HG03095 (cell line): ENCODE data around the gene MLST8.
"Not testable (repeated sequence)": the region's sequence is repeated elsewhere in the genome, so short reads cannot be mapped to it uniquely, and the experiment has no call there.

Source experiments
- ATAC-seq: cut with Tn5 transposase; IDR thresholded peaks from one replicate; pipeline ENCODE4 v1.9.1; 2021; ENCODE audit warnings: moderate library complexity; ENCODE audit not compliant: unreplicated experiment

MLST8 gene

DNA sequence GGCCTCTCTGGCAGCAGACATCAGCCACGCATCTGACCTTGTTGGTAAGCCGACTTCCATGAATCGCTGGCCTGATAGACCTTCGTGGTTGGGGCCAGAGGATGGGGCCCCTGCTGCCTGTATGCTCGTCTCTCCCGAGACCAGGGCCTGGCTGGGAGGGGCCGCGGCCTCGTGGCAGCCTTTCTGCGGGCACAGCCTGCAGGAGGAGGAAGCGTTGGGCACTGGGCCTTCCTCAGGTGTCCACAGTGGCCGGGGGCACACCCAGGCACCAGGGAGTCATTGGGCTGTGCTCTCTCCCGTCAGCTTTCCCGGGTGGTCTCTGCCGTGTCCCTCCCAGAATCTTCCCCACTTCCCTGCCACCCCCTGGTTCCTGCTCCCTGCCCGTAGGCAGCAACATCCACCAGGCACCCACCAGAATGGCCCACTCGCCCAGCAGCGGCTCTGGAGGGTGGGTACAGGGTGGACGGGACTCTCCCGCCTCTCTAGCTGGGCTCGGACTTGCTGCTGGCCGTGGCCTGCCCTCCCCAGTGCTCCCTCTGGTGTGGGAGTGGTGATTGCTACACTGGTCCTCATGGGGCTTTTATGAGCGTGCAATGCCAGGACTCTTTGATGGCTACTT lies 24.5 kb downstream of the MLST8 start:
- ATAC-seq, result no peak

DNA sequence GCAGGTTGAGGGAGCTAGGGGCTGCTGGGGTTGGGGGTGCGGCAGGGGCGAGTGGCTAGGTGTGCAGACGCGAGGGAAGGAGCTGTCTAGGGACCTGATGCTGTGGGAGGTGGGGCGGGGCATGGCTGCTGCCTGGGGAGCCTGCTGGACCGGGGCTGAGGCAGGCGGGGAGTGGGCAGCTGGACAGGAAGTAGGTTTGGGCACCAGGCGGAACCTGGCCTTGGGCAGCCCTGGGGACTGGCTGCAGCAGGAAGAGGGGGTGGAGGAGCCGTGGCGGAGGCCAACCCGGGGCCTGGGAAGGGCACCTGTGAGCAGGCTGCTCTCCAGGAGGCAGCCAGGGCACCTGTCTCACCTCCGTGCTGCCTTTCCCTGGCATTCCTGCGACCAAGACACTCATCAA lies 25.1 kb downstream of the MLST8 start:
- ATAC-seq, result no peak

DNA sequence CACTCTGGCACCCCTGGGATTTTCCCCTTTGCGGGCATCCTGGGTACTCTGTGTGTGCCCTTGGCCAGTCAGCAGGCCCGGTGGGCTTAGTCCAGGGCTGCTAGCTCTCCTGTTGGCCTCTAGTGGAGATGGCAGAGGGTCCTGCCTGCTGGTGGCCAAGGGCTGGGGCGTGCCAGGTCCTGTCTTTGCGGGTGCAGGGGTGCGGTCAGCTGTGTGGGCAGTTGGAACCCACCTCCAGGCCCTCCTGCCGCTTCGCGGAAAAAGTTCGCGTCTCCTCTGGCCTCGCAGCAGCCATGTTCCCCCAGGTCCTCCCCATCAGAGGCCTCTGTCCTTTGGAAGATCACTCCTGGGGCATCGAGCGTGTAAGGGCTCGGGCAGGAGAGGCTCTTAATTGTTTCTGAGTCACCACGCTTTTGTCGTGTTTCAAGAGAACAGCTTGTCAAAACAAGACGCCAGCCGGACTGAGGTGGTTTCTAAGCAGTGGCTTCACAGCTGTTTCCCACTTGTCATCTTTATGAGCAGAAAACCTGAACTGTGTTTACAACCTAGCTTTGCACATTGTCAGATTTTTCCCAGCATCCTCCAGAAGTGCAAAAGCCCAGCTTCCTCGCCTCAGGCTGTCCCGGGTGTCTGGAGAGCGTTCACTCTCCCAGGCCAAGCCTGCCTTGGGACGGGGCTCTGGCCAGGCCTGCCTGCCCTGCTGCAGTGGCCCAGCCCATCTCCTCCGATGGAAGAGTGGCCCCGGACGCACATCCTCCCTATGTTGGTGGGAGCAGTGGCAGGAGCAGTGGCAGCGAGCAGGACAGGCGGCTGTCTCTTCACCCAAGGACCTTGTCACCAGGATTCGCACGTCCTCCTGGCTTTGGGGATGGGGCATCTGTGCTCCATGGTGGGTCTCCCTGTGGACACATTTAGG lies 26.0 kb downstream of the MLST8 start:
- no peak for ATAC-seq

DNA sequence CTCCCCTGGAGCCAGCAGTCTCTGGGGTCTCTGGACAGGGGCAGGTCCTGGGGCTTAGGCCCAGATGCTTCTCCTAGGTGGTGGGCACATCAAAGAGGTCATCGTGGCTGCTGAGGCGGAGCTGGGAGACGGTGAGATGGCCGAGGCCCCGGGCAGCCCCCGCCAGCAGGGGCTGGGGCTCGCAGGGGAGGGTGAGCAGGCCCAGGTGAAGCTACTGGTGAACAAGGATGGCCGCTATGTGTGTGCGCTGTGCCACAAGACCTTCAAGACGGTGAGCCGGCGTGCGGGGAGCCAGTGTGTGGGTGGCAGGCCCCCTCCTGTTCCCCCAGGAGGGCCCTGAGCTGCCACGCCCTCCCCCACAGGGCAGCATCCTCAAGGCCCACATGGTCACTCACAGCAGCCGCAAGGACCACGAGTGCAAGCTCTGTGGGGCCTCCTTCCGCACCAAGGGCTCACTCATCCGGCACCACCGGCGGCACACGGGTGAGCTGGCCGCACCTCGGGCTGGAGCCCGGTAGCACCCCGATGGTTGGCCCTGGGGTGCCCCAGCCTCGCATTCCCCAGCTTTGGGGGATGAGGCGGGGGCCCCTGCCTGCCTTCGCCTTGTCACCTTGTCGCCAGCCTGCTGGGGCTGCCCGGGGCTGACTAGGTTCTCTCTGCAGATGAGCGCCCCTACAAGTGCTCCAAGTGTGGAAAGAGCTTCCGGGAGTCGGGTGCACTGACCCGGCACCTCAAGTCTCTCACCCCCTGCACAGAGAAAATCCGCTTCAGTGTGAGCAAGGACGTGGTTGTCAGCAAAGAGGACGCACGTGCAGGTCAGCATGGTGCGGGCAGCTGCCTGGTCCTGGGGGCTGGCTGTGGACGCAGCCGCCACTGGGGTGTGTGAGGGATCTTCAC lies 27.1 kb downstream of the MLST8 start:
- no peak for ATAC-seq

DNA sequence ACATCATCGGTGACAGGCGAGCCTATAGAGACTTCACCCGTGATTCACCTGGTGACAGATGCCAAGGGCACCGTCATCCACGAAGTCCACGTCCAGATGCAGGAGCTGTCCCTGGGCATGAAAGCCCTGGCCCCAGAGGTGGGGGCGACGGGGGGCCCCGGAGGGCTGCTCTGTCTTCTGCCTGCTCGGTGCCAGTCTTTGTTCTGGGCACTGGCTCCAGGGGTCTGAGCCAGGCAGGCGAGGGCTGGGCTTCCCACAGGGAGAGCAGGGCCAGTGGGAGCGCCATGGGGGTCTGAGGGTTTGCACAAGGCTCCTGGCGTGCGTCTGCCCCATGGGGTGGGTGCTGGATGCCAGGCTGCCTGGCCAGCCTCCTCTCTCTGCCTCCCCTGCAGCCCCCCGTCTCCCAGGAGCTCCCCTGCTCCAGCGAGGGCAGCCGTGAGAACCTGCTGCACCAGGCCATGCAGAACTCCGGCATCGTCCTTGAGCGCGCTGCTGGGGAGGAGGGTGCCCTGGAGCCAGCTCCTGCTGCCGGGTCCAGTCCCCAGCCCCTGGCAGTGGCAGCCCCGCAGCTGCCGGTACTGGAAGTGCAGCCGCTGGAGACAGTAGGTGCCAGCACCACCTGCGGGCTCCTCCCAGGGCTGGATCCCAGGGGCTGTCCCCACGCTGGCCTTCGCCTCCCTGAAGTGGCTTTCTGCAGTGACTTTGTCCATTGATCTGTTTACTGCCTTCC lies 28.0 kb downstream of the MLST8 start:
- no peak for ATAC-seq

DNA sequence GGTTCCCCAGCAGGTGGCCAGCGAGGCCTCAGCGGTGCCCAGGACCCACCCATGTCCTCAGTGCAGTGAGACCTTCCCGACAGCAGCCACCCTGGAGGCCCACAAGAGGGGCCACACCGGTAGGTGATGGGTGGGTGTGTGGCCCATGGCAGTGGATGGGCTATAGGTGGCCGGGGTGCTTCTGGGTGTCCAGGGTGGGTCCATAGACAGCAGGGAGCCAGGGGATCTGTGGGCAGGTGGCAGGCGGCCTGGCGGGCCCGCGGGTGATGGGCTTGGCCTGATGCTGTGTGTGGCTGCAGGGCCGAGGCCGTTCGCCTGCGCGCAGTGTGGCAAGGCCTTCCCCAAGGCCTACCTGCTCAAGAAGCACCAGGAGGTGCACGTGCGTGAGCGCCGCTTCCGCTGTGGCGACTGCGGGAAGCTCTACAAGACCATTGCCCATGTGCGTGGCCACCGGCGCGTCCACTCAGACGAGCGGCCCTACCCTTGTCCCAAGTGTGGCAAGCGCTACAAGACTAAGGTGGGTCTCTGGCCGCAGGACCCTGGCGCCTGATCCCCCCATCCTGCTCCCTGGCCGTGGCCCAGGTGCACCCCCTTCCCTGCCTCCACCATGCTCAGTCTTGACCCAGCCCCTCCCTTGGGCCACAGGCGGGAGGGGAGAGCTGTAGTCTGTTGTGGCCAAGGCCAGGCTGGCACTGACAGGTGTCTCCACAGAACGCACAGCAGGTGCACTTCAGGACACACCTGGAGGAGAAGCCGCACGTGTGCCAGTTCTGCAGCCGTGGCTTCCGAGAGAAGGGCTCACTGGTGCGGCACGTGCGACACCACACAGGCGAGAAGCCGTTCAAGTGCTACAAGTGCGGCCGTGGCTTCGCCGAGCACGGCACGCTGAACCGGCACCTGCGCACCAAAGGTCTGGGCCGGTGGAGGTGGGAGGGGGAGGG lies 28.9 kb downstream of the MLST8 start:
- ATAC-seq, result no peak

DNA sequence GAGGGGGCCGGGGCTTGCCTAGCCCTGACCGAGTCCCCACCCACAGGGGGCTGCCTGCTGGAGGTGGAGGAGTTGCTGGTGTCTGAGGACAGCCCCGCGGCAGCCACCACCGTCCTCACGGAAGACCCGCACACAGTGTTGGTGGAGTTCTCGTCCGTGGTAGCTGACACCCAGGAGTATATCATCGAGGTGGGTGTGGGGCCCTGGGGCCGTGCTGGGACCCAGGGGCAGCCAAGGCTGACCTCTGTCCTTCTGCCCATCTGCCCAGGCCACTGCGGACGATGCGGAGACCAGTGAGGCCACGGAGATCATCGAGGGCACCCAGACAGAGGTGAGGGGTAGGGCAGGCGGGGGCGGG lies 29.5 kb downstream of the MLST8 start:
- no peak for ATAC-seq

DNA sequence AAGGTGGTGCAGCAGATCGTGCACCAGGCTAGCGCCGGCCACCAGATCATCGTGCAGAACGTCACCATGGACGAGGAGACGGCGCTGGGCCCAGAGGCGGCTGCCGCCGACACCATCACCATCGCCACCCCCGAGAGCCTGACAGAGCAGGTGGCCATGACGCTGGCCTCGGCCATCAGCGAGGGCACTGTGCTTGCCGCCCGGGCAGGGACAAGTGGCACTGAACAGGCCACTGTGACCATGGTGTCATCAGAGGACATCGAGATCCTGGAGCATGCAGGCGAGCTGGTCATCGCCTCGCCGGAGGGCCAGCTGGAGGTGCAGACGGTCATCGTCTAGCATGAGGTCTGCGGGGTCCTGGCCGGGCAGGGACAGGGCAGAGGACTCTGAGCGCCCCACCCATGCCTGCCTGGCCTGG lies 30.0 kb downstream of the MLST8 start:
- no peak for ATAC-seq

DNA sequence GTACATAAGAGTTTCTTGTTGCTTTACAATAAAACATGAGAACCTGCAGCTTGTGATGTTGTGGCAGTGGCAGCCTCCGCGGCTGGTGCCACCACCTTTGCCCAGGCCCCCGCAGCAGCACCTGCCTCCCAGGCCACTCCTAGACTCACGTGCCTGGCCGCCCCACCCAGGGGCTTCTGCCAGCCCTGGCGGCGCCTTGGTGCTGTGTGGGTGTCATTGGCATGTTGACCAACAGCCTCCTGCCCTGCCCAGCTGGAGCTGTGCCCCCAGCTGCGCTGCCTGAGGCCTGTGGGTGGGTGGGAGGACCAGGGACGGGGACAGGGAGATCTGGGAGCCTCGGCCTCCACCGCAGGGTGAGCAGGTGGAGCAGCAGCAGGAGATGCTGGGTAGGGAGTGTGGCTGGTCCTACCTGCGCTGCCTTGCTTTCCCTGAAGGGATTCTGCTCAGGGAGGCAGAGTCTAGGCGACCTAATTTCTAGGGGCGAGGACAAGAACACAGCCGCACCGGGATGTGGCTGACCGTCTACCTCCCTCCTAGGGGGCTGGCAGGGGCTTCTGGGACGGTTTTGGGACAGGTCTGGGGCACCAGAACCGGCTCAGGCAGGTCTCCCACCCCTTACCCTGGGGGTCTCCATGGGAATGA lies 30.6 kb downstream of the MLST8 start:
- no peak for ATAC-seq

DNA sequence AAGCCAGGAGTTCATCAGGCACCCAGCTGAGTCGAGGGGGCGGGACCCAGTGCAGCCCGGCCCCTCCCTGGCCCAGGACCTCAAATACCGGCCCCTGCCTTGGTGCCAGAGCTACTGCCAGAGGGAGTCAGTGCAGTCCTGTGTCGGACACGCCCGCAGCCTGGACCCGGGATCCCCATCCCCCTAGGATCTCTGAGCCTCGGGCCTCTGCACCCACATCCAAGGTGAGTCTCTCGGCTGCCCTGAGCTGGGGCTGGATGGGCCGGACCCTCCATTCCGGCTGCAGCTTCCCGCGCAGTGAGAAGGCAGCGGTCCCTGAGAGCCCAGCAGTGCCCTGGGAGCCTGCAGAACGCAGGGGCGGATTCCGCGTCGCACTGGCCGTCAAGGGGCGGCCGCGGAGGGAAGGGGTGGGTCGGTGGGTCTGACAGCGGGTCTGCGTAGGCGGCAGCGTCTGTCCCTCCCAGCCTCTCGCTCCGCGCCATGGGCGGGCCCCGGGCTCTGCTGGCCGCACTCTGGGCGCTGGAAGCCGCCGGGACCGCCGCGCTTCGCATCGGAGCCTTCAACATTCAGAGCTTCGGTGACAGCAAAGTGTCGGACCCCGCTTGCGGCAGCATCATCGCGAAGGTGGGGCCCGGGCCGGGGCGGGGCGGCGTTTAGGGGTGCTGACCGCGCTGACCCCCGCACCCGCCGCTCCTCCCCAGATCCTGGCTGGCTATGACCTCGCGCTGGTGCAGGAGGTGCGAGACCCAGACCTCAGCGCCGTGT lies 31.3 kb downstream of the MLST8 start, which contains the start of gene DNASE1L2:
TSS of gene DNASE1L2 (plus strand) at position 108 of the 765 bp plus-strand sequence. CDS start at position 481, 373 bp downstream.
- ATAC-seq, result no peak

DNA sequence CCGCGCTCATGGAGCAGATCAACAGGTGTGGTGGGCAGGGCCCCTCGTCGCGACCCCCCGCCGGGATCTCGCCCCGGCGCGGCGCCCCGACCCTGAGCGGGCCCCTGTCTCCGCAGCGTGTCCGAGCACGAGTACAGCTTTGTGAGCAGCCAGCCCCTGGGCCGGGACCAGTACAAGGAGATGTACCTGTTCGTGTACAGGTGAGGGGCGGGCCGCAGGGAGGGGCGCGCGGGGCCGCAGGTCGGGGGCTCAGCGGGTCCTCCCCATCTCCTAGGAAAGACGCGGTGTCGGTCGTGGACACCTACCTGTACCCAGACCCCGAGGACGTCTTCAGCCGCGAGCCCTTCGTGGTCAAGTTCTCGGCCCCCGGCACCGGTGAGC lies 31.8 kb downstream of the MLST8 start:
- ATAC-seq, result no peak

DNA sequence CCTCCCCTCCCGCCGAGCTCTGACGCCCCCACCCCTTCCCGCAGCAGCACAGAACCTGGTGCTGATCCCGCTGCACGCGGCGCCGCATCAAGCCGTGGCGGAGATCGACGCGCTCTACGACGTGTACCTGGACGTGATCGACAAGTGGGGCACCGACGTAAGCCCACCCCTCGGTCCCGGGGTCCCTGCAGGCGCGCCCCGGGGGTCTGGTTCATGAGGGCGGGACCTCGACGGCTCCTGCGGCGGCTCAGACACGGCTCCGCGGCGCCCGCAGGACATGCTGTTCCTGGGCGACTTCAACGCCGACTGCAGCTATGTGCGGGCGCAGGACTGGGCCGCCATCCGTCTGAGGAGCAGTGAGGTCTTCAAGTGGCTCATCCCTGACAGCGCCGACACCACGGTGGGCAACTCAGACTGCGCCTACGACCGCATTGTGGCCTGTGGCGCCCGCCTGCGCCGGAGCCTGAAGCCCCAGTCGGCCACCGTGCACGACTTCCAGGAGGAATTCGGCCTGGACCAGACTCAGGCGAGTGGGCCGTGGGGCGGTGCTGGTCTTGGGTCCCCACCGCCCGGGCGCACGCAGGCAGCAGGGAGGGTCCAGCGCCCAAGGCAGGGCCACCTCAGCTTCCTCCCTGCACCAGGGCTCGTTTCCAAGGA lies 32.4 kb downstream of the MLST8 start:
- no peak for ATAC-seq

DNA sequence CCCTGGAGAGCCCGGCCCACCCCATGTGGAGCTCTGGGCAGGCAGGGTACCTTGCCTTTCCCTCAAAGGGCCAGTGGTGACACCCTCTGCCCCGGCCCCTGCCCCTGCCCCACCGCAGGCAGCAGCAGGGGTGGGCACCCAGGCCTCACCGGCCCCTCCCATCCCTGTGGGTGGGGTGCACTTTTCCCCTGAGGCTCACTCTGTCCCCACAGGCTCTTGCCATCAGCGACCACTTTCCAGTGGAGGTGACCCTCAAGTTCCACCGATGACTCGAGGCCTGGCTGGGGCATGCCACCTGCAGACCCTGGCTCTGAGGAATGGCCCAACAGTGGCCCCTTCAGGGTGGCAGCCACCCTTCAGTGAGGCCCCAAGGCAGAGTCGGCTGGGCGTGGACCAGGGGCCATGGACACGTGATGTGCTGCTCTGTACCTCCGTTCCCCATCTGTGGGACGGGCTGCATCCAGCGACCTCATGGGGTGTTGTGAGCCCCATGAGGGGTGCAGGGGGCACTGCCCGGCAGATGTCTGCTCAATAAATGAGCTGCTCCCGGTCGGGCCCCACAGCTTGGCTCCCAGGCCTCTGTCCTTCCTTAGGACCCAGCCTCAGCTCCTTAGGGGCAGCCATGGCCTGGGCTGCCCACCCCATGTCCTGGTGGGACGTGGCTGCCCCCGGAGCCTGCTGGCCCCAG lies 33.0 kb downstream of the MLST8 start:
- ATAC-seq, result no peak

DNA sequence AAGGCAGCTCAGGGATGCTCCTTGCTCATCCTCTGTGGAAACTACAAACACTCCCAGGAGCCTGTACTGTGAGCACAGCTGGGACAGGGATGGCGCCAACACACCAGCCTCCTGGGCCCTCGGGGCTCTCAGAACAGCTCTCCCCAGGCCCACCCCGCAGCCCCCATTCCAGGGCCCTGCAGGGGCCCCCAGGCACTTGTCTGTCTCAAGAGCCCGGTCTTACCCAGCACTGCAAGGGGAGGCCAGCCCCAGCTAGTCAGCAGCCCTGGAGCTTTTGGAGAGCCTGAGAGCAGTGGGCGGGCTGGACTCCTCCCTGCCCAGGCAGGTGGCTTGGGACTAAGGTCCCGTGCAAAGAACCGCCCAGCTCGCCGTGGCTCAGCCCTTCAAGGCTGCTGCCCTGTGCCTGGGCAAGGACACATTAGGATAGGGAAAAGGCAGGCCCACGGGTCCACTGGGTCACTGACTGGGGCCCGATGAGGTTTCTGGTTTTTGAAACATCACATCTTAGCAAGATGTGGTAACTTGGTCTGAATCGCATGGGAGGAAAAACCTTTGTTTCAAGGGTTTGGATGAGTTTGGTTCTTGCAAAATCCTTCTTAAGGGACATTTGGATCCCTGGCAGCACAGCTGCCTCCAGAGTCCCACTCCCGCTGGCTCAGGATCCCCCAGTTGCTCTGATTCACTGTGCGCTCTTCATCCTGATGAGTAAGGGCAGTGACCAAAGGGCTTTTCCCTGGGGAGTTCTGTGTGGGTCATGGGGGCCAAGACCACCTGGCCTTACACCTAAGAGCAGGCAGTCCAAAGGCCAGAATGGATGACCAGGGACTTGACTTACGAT lies 33.8 kb downstream of the MLST8 start:
- no peak for ATAC-seq

DNA sequence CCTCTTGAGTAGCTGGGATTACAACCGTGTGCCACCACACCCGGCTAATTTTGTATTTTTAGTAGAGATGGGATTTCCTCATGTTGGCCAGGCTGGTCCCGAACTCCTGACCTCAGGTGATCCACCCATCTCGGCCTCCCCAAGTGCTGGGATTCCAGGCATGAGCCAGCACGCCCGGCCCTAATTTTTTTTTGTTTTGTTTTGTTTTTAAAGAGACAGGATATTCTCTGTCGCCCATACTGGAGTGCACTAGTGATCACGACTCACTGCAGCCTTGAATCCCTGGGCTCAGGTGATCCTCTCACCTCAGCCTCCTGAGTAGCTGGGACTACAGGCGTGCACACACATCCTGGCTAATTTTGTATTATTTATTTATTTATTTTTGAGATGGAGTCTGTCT lies 35.1 kb downstream of the MLST8 start:
- not testable (repeated sequence) for ATAC-seq

DNA sequence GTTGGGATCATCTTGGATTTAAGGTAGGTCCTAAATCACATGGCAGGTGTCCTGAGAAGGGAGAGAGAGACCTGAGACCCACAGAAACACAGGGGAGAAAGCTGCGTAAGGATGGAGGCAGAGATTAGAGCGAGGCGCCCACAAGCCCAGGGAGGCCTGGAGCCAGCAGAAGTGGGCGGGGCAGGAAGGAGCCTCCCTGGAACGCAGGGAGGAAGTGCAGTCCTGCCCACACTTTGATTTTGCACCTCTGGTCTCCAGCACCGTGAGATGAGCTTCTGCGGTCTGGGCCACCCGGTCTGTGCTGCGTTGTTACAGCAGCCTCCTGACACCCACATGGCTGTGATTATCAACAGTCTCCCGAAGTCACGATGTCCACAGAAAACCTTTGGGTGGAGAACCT lies 37.3 kb downstream of the MLST8 start:
- ATAC-seq, result no peak
